Keratinocyte (primary cell): ENCODE data around the gene F11.

Experiments
- EZH2 ChIP-seq: IDR thresholded peaks from one replicate; pipeline ENCODE4 v1.6.1; 2012; ENCODE audit warnings: inconsistent platforms, mild to moderate bottlenecking, low read length, moderate library complexity
- TF ChIP-seq, protein P1 (sequence below), 3 experiments: IDR thresholded peaks in 1 of 3; conservative IDR thresholded peaks in 1 of 3; optimal IDR thresholded peaks in 1 of 3; 2 replicates in 2 of 3; 3 replicates in 1 of 3; pipeline versions ENCODE3 to v1.5.1; 2011; ENCODE audit warnings: low read length in 3 of 3, mild to moderate bottlenecking in 3 of 3, moderate library complexity in 2 of 3, control low read depth in 1 of 3, inconsistent platforms in 1 of 3; ENCODE audit not compliant: insufficient read depth in 2 of 3; ENCODE audit errors: extremely low read depth in 1 of 3

- TF ChIP-seq, protein P1, sequence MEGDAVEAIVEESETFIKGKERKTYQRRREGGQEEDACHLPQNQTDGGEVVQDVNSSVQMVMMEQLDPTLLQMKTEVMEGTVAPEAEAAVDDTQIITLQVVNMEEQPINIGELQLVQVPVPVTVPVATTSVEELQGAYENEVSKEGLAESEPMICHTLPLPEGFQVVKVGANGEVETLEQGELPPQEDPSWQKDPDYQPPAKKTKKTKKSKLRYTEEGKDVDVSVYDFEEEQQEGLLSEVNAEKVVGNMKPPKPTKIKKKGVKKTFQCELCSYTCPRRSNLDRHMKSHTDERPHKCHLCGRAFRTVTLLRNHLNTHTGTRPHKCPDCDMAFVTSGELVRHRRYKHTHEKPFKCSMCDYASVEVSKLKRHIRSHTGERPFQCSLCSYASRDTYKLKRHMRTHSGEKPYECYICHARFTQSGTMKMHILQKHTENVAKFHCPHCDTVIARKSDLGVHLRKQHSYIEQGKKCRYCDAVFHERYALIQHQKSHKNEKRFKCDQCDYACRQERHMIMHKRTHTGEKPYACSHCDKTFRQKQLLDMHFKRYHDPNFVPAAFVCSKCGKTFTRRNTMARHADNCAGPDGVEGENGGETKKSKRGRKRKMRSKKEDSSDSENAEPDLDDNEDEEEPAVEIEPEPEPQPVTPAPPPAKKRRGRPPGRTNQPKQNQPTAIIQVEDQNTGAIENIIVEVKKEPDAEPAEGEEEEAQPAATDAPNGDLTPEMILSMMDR (optimal IDR thresholded peaks at IDR 0.05 in 1 of 3, IDR thresholded peaks at IDR 0.05 in 1 of 3, conservative IDR thresholded peaks at IDR 0.05 in 1 of 3; ENCODE audit: extremely low read depth in 1 of 3, insufficient read depth in 2 of 3, low read length in 3 of 3) = no peak
- TF ChIP-seq EZH2 = no peak
Observed at GRCh38 chr4:186265683-186266652, at the start of gene F11.
